MM.1S (cell line): Measurements from ENCODE around the gene CACNA2D1.

ENCODE experiments used
- DNase-seq: peaks from one replicate; pipeline ENCODE4 v3.0.0-alpha.2; 2015
- H2AFZ ChIP-seq: fragments of 300-600 bp; sonication (generic); 2 replicates; pipeline ENCODE4 v1.6.0; 2016; ENCODE audit warnings: antibody characterized with exemption, low read length
- H3F3A ChIP-seq: fragments of 300-600 bp; sonication (generic); 2 replicates; pipeline ENCODE4 v1.6.1; 2016; ENCODE audit warnings: mild to moderate bottlenecking, antibody characterized with exemption, low read length, moderate library complexity, mixed read lengths; ENCODE audit not compliant: insufficient read depth
- H3K27ac ChIP-seq: fragments of 300-600 bp; sonication (generic); 2 replicates; pipeline ENCODE4 v1.5.1; 2016; ENCODE audit warnings: mild to moderate bottlenecking, low read length
- H3K27me3 ChIP-seq: fragments of 300-600 bp; sonication (generic); replicated peaks from 2 replicates; pipeline ENCODE4 v1.6.0; 2016; ENCODE audit warnings: low read length; ENCODE audit not compliant: insufficient read depth
- H3K36me3 ChIP-seq: fragments of 300-600 bp; sonication (generic); replicated peaks from 2 replicates; pipeline ENCODE4 v1.6.1; 2016; ENCODE audit warnings: mild to moderate bottlenecking, low read length, mixed read lengths; ENCODE audit not compliant: insufficient read depth
- H3K4me1 ChIP-seq: fragments of 300-600 bp; sonication (generic); 2 replicates; pipeline ENCODE4 v1.6.1; 2016; ENCODE audit warnings: low read length, mixed read lengths
- H3K4me2 ChIP-seq: fragments of 300-600 bp; sonication (generic); 2 replicates; pipeline ENCODE4 v1.6.0; 2016; ENCODE audit warnings: low read depth, low read length
- H3K4me3 ChIP-seq: fragments of 300-600 bp; sonication (generic); 2 replicates; pipeline ENCODE4 v1.5.1; 2016; ENCODE audit warnings: low read length, mixed read lengths
- H3K79me2 ChIP-seq: fragments of 300-600 bp; sonication (generic); 2 replicates; pipeline ENCODE4 v1.6.1; 2016; ENCODE audit warnings: mixed run types, low read length, mixed read lengths
- H3K9ac ChIP-seq: fragments of 300-600 bp; sonication (generic); 2 replicates; pipeline ENCODE4 v1.6.1; 2016; ENCODE audit warnings: low read length, mixed read lengths
- H3K9me2 ChIP-seq: fragments of 300-600 bp; sonication (generic); replicated peaks from 2 replicates; pipeline ENCODE4 v1.6.1; 2016; ENCODE audit warnings: mild to moderate bottlenecking, low read length, mixed read lengths; ENCODE audit not compliant: insufficient read depth
- H3K9me3 ChIP-seq: fragments of 300-600 bp; sonication (generic); replicated peaks from 2 replicates; pipeline ENCODE4 v1.6.1; 2016; ENCODE audit warnings: mild to moderate bottlenecking, low read length, mixed read lengths; ENCODE audit not compliant: insufficient read depth
- H4K20me1 ChIP-seq: fragments of 300-600 bp; sonication (generic); 2 replicates; pipeline ENCODE4 v1.6.1; 2016; ENCODE audit warnings: mild to moderate bottlenecking, low read length, moderate library complexity, mixed read lengths; ENCODE audit not compliant: insufficient read depth
- EZH2 ChIP-seq: fragments of 300-600 bp; sonication (generic); optimal IDR thresholded peaks from 2 replicates; pipeline ENCODE3; 2017; ENCODE audit warnings: low read depth, mild to moderate bottlenecking, antibody characterized with exemption, low read length, mixed read lengths
- EZH2phosphoT487 ChIP-seq: fragments of 300-600 bp; sonication (generic); IDR thresholded peaks from 2 replicates; pipeline ENCODE4 v1.6.1; 2018; ENCODE audit warnings: antibody characterized with exemption, low read length
- TF ChIP-seq, protein P1 (sequence below): fragments of 300-600 bp; sonication (generic); IDR thresholded peaks from 2 replicates; pipeline ENCODE4 v1.5.1; 2016; ENCODE audit warnings: antibody characterized with exemption, low read length, mixed read lengths

The CACNA2D1 gene

GRCh38 chr7:82085116-82085515 is 358.5 kb downstream of the CACNA2D1 start:
- Histone ChIP-seq H3K27ac (no peak overlapping the region), H3F3A (no peaks in the 10 kb centered on the region), H4K20me1 (no peaks in the 10 kb centered on the region), H2AFZ (no peak overlapping the region), H3K4me1 (no peaks in the 10 kb centered on the region; the same call in 1 of the 2 replicates), H3K4me3 (no peak overlapping the region), H3K79me2 (no peaks in the 10 kb centered on the region), H3K9ac (no peak overlapping the region), H3K36me3 (no peaks in the 10 kb centered on the region), H3K9me2 (no peaks in the 10 kb centered on the region), H3K4me2 (no peak overlapping the region), H3K27me3 (no peaks in the 10 kb centered on the region), H3K9me3 (no peaks in the 10 kb centered on the region)
- no peak for TF ChIP-seq EZH2
- TF ChIP-seq EZH2phosphoT487 = no peak
- TF ChIP-seq, protein P1, sequence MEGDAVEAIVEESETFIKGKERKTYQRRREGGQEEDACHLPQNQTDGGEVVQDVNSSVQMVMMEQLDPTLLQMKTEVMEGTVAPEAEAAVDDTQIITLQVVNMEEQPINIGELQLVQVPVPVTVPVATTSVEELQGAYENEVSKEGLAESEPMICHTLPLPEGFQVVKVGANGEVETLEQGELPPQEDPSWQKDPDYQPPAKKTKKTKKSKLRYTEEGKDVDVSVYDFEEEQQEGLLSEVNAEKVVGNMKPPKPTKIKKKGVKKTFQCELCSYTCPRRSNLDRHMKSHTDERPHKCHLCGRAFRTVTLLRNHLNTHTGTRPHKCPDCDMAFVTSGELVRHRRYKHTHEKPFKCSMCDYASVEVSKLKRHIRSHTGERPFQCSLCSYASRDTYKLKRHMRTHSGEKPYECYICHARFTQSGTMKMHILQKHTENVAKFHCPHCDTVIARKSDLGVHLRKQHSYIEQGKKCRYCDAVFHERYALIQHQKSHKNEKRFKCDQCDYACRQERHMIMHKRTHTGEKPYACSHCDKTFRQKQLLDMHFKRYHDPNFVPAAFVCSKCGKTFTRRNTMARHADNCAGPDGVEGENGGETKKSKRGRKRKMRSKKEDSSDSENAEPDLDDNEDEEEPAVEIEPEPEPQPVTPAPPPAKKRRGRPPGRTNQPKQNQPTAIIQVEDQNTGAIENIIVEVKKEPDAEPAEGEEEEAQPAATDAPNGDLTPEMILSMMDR = no peak
- no peak for DNase-seq

DNA sequence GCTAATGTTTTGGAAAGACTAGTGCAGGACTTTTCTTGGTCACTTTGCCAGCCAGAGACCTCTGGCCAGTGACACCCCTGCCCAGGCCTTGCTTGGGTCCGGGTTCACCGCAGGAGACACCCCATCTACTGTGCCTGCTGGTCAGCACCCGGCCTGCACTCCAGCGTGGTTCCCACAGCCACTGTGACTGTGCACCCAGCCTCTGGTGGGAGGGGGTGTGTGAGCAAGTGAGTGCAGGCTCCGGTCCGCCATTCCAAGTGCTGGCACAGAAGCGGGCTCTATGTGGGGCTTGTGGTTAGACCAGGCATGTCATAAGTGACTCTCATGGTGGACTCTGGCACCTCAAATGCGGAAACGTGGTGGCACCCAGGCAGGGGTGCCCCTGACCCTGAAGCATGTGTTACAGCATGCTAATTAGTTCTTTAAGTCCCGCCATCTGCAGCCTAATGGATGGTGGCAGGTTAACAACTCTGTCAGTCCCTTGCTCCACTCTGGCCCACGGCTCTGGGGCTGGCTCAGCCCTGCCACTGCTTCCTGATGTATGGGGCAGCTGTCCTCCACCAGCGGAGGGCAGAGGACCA is 361.8 kb downstream of the CACNA2D1 start:
- Histone ChIP-seq H3K4me2 (no peak overlapping the region), H3F3A (no peaks in the 10 kb centered on the region), H3K9me3 (no peaks in the 10 kb centered on the region), H2AFZ (no peak overlapping the region), H3K9me2 (no peaks in the 10 kb centered on the region), H3K79me2 (no peaks in the 10 kb centered on the region), H3K9ac (no peak overlapping the region), H3K27ac (no peak overlapping the region), H3K4me1 (no peaks in the 10 kb centered on the region; the same call in 1 of the 2 replicates), H4K20me1 (no peaks in the 10 kb centered on the region), H3K36me3 (no peaks in the 10 kb centered on the region), H3K4me3 (no peak overlapping the region), H3K27me3 (no peaks in the 10 kb centered on the region)
- no peak for DNase-seq
- TF ChIP-seq EZH2 (no peak), EZH2phosphoT487 (no peak)
- TF ChIP-seq, protein P1 = no peak

DNA sequence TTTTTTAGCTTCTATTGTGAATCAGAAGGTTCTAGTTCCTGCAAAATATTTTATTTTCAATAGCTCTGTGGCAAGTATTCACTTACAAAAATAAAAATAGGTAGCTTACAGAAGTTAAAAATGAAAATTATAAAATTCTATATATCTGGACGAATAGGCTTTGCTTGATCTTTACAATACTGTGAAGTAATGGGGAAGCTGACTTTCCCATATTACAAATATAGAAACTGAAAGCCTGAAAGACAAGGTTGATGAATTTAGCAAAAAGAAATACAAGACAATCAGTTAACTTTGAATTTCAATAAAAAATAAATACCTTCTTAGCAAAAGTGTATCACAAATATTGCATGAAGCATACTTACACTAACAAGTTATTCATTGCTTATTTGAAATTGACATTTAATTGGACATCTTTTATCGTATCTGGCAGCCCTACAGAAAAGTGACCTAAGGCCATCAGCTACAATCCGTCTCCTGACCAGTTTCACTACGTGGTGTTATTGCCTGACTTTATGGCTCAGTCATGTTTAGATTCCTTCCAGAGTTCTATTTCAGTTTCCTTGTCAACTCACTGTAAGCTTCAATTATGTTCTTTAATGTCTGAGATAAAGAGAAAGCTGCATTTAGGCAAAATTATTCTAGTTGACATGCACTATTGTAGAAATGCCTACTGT is 363.2 kb downstream of the CACNA2D1 start:
- no peak for DNase-seq
- TF ChIP-seq EZH2phosphoT487 (no peak), EZH2 (no peak)
- TF ChIP-seq, protein P1 = no peak
- H4K20me1 ChIP-seq = no peaks in the 10 kb centered on the region
- no peak overlapping the region for H3K27ac ChIP-seq
- H3K36me3 ChIP-seq = no peaks in the 10 kb centered on the region
- no peak overlapping the region for H3K9ac ChIP-seq
- no peaks in the 10 kb centered on the region for H3K9me2 ChIP-seq
- no peaks in the 10 kb centered on the region for H3K27me3 ChIP-seq
- H2AFZ ChIP-seq = no peak overlapping the region
- H3K79me2 ChIP-seq = no peaks in the 10 kb centered on the region
- no peaks in the 10 kb centered on the region for H3K9me3 ChIP-seq
- H3K4me2 ChIP-seq = no peak overlapping the region
- H3K4me1 ChIP-seq = no peaks in the 10 kb centered on the region; the same call in 1 of the 2 replicates
- no peaks in the 10 kb centered on the region for H3F3A ChIP-seq
- no peak overlapping the region for H3K4me3 ChIP-seq
